GM19240 (cell line): ENCODE measurements around the gene SPON1.

Source experiments
- DNase-seq: peaks from one replicate; pipeline ENCODE4 v3.0.0; 2011; ENCODE audit warnings: low spot score; ENCODE audit not compliant: insufficient read length

The SPON1 gene

GRCh38 chr11:14036469-14036868 lies 73.9 kb downstream of the SPON1 start:
- DNase-seq, result no peak

GRCh38 chr11:14041040-14041439 lies 78.5 kb downstream of the SPON1 start:
- DNase-seq, result no peak

- DNase-seq, result no peak
Measured at GRCh38 chr11:14041565-14041964, 79.0 kb downstream of the SPON1 start.

DNA sequence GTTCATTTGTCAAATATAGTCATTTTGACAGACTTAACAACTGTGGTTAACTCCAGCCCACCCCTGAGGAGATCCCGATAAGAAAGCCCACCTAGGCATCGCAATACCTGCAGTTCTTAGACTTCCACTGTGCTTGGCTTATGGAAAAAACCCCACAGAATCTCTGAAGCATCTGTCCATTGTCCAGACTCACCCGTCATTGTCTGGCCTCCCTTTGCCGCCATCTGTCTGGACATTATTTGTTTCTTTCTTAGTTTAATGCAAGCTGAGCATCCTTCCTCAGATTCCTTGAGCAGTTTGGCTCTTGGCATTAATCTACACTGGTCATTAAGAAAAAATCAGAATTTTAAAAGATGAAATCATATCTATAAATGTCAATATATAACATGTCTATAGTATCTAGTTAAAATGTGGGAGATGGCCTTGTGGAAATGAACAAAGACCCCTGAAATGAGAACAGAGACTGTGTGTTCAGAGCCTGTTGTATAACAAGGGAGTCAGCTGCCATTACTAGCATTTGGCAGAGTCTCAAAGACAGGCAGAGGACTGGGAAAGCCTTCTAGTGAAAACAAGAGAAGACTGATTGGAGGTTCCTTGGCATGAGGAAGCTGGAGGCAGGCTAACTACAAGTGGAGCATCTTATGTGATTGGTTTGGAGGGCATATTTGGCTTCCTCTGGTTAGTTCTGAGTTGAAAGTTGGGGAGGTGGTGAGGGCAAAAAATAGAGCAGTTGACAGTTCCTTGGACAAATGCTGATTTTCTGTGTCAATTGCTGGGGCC lies 80.4 kb downstream of the SPON1 start:
- DNase-seq, result no peak

- DNase-seq, result no peak
Measured at GRCh38 chr11:14044916-14045315, 82.4 kb downstream of the SPON1 start.

- no peak for DNase-seq
Measured at GRCh38 chr11:14045417-14045816, 82.9 kb downstream of the SPON1 start.

DNA sequence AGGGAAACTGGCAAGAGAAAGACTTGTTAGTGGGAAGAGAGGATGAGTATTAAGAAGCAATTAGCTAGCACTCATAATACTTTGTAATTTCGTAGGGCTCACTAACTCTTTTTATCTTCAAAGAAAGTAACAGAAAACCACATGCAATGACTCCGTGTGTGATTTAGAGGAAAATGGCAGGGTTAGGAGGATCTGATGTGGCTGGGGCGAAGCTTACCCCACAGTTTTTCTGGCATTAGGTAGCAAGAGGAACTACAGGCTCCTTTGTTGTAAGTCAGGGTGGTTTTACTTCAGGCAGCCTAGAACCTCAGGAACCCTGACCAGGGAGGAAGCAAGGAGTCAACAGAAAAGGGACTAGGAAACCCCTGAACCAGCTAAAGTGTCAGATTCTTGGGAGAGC lies 89.7 kb downstream of the SPON1 start:
- DNase-seq, result no peak

DNA sequence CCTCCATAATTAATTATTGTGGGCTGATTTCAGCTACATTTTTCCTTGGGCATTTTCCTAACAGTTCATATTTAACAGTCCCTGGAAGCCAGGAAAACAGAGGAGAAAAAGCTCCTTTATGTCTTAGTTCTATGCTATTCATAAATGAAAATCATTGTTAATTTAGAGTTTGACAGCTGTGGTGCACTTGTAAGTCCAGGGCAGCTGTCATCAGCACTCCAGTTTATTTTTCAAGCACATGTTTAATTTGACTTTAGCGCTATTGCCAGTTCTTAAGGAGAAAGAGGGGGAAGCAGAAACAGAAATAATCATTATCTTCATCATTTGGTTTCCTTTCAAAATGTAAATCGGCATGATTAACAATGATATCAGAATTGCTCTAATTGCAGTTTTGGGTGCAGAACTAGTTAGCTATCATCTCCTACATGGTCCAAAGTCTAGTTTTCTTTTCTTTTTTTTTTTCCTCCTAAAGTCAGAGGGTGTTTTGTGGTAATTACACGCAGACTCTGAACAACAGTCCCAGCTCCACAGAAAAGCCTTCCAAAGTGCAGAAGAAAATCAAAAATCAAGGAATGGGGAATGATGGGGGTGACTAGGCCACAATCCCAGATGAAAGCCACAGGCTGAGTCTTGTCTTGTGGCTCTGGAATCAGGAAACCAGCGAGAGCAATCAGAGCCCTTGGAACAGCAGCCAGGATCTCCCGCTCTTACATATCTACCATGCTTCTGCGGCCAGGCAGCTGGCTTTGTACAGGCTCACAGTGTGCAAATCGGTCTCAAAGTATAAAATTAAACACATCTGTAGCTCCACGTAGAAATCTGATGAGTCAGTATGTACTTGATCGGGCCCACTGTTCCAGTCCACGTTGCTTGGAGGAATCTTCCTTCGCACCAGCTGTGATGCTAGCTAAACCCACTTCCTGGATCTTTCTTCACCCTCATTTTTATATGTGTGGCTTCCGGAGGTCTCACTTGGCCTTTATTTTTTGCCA lies 91.9 kb downstream of the SPON1 start:
- DNase-seq, result no peak

DNA sequence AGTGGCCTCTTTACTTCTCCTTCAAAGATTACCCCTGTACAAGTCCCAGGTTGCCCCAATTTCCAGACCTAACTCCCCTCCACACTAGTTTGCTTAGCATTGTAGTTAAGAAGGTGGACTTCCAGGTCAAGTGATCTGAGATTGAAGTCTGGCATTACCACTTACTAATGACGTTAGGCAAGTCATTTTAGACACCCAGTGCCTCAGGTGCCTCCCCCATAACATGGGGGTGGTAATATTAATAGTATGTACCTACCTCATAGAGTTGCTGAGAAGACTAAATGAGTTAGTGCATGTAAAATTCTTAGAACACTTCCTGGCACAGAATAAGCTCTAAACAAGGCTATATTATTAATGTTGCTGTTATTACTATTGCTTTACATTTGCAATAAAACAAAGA lies 93.4 kb downstream of the SPON1 start:
- no peak for DNase-seq

GRCh38 chr11:14058061-14058460 lies 95.5 kb downstream of the SPON1 start:
- no peak for DNase-seq

DNA sequence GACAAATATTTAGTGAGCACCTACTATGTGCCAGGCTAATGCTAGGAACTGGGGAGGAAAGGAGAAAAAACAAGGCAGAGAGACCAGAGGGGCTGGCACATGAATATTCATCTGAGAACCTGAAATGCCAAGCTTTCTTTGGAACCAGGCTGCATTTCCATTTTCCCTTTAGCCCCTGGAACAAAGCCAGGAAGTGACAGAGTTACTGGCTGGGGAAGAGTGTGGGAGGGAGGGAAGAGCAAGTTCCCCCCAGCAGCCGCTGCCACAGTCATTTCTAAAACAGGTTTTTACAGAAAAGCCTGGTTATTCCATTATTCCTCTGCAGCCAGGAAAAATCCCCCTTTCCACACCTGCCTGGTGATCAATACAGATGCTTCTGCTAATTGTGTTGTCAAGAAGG lies 97.0 kb downstream of the SPON1 start:
- DNase-seq, result no peak

DNA sequence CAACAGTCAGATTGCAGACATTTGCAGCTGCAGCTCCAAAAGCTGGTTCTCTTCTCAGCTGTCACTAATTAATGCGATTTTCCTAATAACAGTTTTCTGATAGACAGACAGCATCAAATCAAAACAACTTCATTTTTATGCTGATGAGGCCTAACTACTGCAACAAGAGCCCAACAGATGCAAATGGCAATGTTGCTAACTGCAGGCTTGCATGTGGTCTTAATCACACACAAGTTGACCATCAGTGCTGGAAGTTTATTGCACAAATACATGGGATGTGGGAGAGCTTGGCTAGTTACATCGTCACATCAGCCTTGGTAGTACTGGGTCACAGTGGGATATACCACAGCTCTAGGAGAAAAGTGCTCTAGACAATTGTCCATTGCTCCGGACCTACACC lies 99.2 kb downstream of the SPON1 start:
- DNase-seq, result no peak

DNA sequence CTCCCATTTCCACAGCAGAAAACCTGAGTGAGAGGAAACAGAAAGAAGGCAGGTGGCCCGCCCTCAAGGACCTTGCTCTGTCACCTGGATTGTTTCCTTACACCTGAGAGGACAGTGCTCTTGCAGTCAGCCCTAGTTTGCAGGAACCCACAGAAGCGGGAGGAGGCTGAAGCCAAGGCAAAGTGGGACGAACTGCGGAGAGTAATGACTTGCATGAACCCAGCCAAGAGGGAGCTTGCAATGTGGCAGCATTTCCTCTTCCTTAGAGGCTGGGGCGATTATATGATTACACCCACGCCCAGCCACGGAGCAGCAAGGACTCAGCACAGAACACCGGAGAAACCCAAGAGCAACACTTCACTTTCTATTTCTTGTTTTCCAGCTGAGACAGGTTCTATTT lies 102.6 kb downstream of the SPON1 start:
- no peak for DNase-seq

DNA sequence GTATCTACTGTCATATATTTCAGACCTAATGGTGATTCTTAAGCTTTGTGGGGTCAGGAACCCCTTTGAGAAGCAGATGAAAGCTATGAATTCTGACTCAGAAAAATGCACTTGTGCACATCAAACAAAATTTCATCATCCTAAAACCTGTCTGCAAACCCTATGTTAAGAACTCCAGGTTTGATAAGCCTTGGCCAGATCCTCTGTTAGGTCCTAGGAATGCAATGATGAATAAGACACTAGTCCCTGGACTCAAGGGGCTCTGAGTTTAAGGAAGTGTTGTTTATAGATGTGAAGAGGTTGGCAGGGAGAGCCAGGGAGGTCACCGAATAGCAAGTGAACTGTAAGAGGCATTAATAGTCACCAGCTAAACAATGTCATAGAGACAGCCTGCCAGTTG lies 103.2 kb downstream of the SPON1 start:
- DNase-seq, result no peak

- no peak for DNase-seq
Measured at GRCh38 chr11:14067686-14068085, 105.2 kb downstream of the SPON1 start.

GRCh38 chr11:14070896-14071295 lies 108.4 kb downstream of the SPON1 start:
- DNase-seq, result no peak

- DNase-seq, result no peak
Measured at GRCh38 chr11:14073849-14074476, 111.4 kb downstream of the SPON1 start.

DNA sequence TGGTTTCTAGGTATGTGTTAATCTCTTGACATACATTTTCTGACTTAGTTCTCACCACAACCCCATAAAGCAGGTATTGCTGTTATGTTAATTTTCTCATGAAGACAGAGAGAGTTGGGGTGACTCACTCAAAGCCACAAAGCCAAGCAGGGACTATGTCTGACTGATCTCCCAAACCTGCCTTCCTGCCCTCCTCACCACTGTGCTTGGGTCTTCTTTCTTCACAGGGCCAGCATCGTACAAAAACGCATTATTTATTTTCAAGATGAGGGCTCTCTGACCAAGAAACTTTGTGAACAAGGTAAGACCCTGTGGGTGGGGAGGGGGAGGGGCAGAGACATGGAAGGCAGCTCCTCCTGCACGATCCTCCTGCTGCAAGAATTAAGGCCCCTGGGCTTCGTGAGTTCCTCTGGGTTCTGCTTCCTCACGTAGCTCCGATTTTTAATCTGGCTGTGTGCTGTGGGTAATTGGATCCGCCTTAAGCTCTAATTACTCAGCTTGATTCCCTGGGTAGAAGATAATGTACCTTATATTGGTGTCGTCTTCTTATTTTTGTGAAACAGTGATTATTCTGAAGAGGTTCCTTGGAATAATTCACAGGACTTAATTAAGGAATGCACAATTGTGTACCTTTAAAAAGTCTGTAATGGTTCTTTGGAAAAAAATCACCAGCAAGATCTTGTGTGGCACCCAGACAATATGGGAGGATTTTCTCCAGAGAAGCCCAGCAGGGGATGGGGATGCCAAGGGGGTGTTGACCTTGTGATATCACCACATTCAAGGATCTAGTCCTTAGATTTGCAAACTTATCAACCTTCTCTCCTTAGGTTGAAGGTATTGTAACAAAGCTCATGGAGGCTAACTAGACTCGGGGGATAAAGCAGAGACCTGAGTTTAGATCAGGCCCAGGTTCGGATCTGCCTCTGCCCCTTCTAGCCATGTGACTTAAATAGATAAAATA lies 112.9 kb downstream of the SPON1 start:
- DNase-seq, result no peak

DNA sequence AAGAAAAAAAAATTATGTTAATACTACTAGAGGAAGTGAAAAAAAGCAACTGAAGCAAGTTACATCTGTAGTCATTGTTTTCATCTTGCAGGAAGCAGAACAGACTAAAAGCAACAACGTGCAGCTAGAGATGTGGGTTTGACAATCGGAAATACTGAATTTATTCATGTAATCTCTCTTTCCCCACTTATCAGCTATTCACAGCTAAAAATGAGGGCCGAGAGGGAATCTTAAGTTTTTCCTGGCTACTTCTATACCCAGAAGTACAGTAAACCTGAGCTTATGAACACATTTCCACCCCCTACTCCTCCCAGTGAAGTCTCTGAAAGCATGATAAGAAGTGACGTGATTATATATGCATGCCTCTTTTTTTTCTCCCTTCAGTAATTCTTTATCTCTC lies 116.5 kb downstream of the SPON1 start:
- DNase-seq, result no peak

DNA sequence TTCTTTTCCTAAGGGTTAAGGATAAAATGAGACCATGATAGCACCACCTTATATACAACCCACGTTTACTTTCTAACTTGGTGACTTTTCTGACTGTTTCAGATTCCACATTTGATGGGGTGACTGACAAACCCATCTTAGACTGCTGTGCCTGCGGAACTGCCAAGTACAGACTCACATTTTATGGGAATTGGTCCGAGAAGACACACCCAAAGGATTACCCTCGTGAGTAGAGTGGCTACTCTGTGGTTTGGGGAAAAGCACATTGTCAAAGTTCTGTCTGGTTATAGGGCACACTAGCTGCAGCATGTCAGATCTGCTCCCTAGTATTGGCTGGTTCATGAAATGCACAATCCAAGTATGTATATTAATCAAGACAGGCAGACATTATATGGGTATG lies 117.3 kb downstream of the SPON1 start:
- DNase-seq, result no peak
